LNCaP clone FGC (cell line): ENCODE results near the gene MLLT1.

Experiments
- DNase-seq: peaks from one replicate; pipeline ENCODE4 v3.0.0-alpha.2; 2011; ENCODE audit warnings: low read depth
- H3K4me3 ChIP-seq: 2 replicates; pipeline ENCODE4 v1.5.1; 2011; ENCODE audit warnings: mild to moderate bottlenecking, low read depth, low read length, control low read depth
- CTCF ChIP-seq: IDR thresholded peaks from 2 replicates; pipeline ENCODE4 v1.5.1; 2012; ENCODE audit warnings: mild to moderate bottlenecking; ENCODE audit not compliant: control insufficient read depth, insufficient read depth; ENCODE audit errors: extremely low read depth

Gene MLLT1

GRCh38 chr19:6313398-6313969 lies 33.7 kb upstream of the MLLT1 start:
- TF ChIP-seq CTCF, result no peak

GRCh38 chr19:6312018-6312417 lies 32.2 kb upstream of the MLLT1 start:
- DNase-seq, result no peak
- TF ChIP-seq CTCF, result peak; percentile 28; the same call in 1 of the 2 replicates

More at GRCh38 chr19:6313398-6313969, 33.7 kb upstream of the MLLT1 start:
- DNase-seq, result no peak
- H3K4me3 ChIP-seq, result no peak overlapping the region

GRCh38 chr19:6298413-6298812 lies 18.6 kb upstream of the MLLT1 start:
- DNase-seq, result no peak
- TF ChIP-seq CTCF, result no peak
- no peak overlapping the region for H3K4me3 ChIP-seq

More at GRCh38 chr19:6312018-6312417, 32.2 kb upstream of the MLLT1 start:
- no peak overlapping the region for H3K4me3 ChIP-seq

- no peak for TF ChIP-seq CTCF
- no peak for DNase-seq
- no peak overlapping the region for H3K4me3 ChIP-seq
Observed at GRCh38 chr19:6297202-6297601, 17.4 kb upstream of the MLLT1 start.

GRCh38 chr19:6292006-6292405 lies 12.2 kb upstream of the MLLT1 start:
- H3K4me3 ChIP-seq, result no peak overlapping the region
- TF ChIP-seq CTCF, result no peak
- no peak for DNase-seq

- no peak for DNase-seq
- H3K4me3 ChIP-seq, result no peak overlapping the region
- TF ChIP-seq CTCF, result no peak
Observed at GRCh38 chr19:6288737-6289136, 9.0 kb upstream of the MLLT1 start.

- no peak overlapping the region for H3K4me3 ChIP-seq
- no peak for TF ChIP-seq CTCF
- DNase-seq, result no peak
Observed at GRCh38 chr19:6287269-6287885, 7.6 kb upstream of the MLLT1 start.
